Glutamatergic neuron (in vitro differentiated cells): ENCODE data around the gene SH3YL1. TPM values are rescaled to one million over a fixed set of nuclear protein-coding genes. Genes with fewer than 3 reads are reported as not detected.

Experiments
- DNase-seq: peaks from one replicate; pipeline ENCODE4 v3.0.0; 2022
- H3K27ac Mint-ChIP-seq: one replicate; pipeline ENCODE4 v1.8.0; 2020; ENCODE audit warnings: mild to moderate bottlenecking, mixed read lengths, inconsistent platforms; ENCODE audit not compliant: unreplicated experiment
- H3K27me3 Mint-ChIP-seq: one replicate; pipeline ENCODE4 v1.8.0; 2020; ENCODE audit warnings: mild to moderate bottlenecking, moderate library complexity, mixed read lengths, inconsistent platforms; ENCODE audit not compliant: unreplicated experiment
- H3K36me3 Mint-ChIP-seq: one replicate; pipeline ENCODE4 v1.8.0; 2020; ENCODE audit warnings: mild to moderate bottlenecking, mixed read lengths, inconsistent platforms; ENCODE audit not compliant: unreplicated experiment
- H3K4me1 Mint-ChIP-seq: one replicate; pipeline ENCODE4 v1.8.0; 2020; ENCODE audit warnings: mild to moderate bottlenecking, low read depth, mixed read lengths, inconsistent platforms; ENCODE audit not compliant: unreplicated experiment
- H3K4me3 Mint-ChIP-seq: one replicate; pipeline ENCODE4 v1.8.0; 2020; ENCODE audit warnings: mild to moderate bottlenecking, mixed read lengths, inconsistent platforms; ENCODE audit not compliant: unreplicated experiment
- H3K9me3 Mint-ChIP-seq: one replicate; pipeline ENCODE4 v1.8.0; 2020; ENCODE audit warnings: mild to moderate bottlenecking, moderate library complexity, mixed read lengths, inconsistent platforms; ENCODE audit not compliant: unreplicated experiment
- total RNA-seq: library from RNA; stranded (reverse); fragmentation: NEBNext Ultra II Directional; extraction: Animal tissue kit (Norgen Biotek cat#: 25700); gene quantifications from one replicate; pipeline ENCODE4 v1.2.1, GENCODE V29; 2021; ENCODE audit not compliant: unreplicated experiment
- TF ChIP-seq, protein P1 (sequence below): fragments of 200-600 bp; sonication (generic); IDR thresholded peaks from one replicate; pipeline ENCODE4 v1.5.0; 2021; ENCODE audit not compliant: partially characterized antibody, unreplicated experiment

Gene SH3YL1
- total RNA-seq, 1 donor from 2014 or later: 21.4 TPM

DNA sequence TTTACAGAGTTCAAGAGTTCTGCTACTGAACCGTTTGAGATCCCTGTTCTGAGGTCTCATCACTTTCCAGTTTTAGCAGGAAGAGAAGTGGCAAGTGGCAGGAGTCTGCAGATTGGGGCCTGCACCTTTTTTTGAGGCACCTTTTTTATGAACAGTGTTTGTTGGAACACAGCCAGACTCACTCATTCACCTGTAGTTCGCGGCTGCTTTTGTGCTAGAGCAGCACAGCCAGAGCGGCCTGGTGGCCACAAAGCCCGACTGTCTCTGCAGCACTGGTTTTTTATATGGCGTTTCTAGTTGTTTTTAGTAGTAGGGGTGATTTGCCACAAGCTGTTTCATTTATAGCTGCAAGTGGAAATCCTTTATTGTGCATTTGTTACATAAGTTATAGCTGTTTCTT, 9.5 kb upstream of the SH3YL1 start:
- TF ChIP-seq, protein P1, sequence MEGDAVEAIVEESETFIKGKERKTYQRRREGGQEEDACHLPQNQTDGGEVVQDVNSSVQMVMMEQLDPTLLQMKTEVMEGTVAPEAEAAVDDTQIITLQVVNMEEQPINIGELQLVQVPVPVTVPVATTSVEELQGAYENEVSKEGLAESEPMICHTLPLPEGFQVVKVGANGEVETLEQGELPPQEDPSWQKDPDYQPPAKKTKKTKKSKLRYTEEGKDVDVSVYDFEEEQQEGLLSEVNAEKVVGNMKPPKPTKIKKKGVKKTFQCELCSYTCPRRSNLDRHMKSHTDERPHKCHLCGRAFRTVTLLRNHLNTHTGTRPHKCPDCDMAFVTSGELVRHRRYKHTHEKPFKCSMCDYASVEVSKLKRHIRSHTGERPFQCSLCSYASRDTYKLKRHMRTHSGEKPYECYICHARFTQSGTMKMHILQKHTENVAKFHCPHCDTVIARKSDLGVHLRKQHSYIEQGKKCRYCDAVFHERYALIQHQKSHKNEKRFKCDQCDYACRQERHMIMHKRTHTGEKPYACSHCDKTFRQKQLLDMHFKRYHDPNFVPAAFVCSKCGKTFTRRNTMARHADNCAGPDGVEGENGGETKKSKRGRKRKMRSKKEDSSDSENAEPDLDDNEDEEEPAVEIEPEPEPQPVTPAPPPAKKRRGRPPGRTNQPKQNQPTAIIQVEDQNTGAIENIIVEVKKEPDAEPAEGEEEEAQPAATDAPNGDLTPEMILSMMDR: no peak
- H3K27ac Mint-ChIP-seq: no peak overlapping the region
- H3K36me3 Mint-ChIP-seq: no peaks in the 10 kb centered on the region
- no peaks in the 10 kb centered on the region for H3K27me3 Mint-ChIP-seq
- no peak for DNase-seq
- peaks cover 2% of the 10 kb centered on the region for H3K4me1 Mint-ChIP-seq
- no peak overlapping the region for H3K4me3 Mint-ChIP-seq
- no peaks in the 10 kb centered on the region for H3K9me3 Mint-ChIP-seq

DNA sequence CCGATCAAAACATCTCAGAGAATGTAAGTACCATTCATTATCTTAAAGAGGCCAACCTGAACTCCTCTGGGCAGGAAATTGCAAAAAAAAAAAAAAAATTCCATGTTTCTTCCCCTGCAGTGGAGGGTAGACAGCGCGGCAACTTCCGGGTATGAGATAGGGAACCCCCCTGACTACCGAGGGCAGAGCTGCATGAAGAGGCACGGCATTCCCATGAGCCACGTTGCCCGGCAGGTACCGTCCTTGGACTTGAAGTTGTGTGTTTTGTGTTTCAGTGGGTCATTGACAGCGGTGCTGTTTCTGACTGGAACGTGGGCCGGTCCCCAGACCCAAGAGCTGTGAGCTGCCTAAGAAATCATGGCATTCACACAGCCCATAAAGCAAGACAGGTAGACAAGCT, 8.1 kb upstream of the SH3YL1 start:
- Mint-ChIP-seq H3K27ac (no peak overlapping the region), H3K4me1 (no peaks in the 10 kb centered on the region)
- DNase-seq: no peak

DNA sequence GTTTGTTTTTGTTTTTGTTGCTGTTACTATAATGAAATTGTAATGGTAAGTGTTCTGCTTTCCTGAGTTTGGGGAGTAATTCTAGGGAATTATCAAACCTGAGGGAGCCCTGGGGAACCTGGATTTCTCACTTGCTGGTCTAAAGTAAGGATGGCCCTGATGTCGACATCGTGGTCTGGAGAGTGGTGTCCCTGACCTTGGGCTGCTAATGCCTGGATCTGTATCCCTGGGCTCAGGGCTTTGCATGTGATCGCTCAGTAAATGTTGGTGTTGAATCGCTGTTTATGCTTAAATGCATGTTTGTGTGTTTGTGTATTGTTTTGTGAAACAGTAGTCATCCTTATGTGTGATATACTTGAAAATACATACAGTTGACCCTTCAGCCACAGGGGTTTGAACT, 7.0 kb upstream of the SH3YL1 start:
- Mint-ChIP-seq H3K27ac (no peak overlapping the region), H3K27me3 (peaks cover 2% of the 10 kb centered on the region), H3K36me3 (no peaks in the 10 kb centered on the region), H3K4me3 (no peak overlapping the region), H3K4me1 (peaks cover under 1% of the 10 kb centered on the region), H3K9me3 (no peaks in the 10 kb centered on the region)
- TF ChIP-seq, protein P1: no peak
- no peak for DNase-seq

More for the DNA sequence above, 8.1 kb upstream of the SH3YL1 start:
- Mint-ChIP-seq H3K27me3 (no peaks in the 10 kb centered on the region), H3K4me3 (no peak overlapping the region), H3K36me3 (no peaks in the 10 kb centered on the region), H3K9me3 (no peaks in the 10 kb centered on the region)
- TF ChIP-seq, protein P1: no peak

DNA sequence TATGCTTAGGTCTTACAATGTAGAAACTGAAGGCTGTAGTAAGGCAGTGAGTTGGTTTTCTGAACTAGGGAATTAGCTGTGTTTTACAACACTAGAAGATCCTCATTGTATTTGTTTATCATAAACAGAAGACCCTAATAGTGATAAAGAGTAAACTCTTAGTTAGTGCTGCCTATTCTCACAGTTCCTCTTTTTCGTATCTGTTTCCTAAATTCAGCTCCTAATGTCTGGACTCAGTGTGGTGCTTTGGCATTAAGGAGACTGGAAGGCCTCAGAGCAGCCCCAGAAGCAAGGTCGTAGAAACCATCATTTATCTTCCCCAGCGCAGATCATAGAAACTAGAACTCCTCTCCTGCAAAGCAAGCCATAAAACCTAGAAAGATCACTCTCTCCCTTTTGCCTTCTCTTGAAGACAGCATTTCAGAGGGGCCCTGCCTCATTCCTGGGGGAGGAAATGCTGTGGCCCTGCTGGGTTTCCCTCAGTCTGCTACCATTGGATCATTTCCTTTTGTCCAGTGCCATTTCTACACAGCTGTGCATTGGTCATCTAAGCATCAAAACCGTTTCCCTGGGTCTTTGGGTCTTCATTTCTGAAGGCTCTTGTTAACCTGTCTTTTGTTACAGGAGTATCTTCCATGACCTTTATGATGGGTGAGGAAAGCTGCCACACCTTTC, 5.7 kb upstream of the SH3YL1 start:
- Mint-ChIP-seq H3K27ac (no peak overlapping the region), H3K36me3 (no peaks in the 10 kb centered on the region), H3K4me1 (peaks cover 3% of the 10 kb centered on the region), H3K27me3 (peaks cover 2% of the 10 kb centered on the region), H3K4me3 (no peak overlapping the region), H3K9me3 (no peaks in the 10 kb centered on the region)
- no peak for DNase-seq
- TF ChIP-seq, protein P1: no peak

DNA sequence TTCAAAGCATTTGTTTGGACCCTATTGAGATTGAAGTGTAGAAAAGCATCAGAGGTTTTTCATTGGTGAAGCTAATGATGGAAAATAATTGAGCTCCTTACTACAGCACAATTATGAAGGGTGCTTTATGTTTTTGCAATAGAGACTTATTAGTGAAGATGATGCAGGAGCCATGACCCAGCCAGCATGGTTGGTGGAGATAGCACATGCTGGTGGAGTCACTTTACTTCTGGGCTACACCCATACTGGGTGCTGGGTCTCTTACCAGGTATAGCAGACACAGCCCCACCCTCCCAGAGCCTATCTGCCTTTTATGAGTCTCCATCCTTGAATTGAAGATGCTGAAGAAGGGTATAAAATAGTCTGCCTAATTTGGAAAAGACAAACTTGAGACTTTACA, 4.5 kb upstream of the SH3YL1 start:
- TF ChIP-seq, protein P1: no peak
- H3K9me3 Mint-ChIP-seq: no peaks in the 10 kb centered on the region
- DNase-seq: no peak
- H3K4me1 Mint-ChIP-seq: peaks cover 3% of the 10 kb centered on the region
- H3K27ac Mint-ChIP-seq: no peak overlapping the region
- no peaks in the 10 kb centered on the region for H3K36me3 Mint-ChIP-seq
- H3K27me3 Mint-ChIP-seq: peaks cover 2% of the 10 kb centered on the region
- H3K4me3 Mint-ChIP-seq: no peak overlapping the region
